ENCODE measurements around the gene KIR2DL3.
"Not testable (repeated sequence)": the region's sequence is repeated elsewhere in the genome, so short reads cannot be mapped to it uniquely, and the experiment has no call there.

KIR2DL3 gene

DNA sequence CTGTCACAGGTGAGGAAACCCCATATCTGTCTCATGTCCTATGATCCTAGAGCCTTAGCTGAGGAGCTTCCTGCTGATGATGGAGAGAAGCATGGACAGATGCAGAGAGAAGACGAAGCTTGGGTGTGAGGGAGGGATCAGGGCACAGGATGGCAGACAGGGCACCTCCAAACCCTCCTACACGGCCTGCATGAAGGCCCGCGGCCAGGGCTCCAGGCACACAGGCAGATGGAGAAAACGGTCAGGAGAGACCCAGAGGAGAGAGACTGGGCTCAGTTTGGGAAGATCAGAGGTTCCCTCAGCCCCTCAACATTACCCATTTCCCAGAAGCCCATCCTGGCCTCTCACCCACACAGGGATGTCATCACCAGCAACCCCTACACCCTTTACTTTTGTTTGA is 5.8 kb downstream of the KIR2DL3 start:
- DNase-seq: not testable (repeated sequence)

GRCh38 chr19:54747614-54748322 is 9.5 kb downstream of the KIR2DL3 start:
- DNase-seq: not testable (repeated sequence)

GRCh38 chr19:54750276-54750675 is 12.0 kb downstream of the KIR2DL3 start:
- DNase-seq: not testable (repeated sequence)

DNA sequence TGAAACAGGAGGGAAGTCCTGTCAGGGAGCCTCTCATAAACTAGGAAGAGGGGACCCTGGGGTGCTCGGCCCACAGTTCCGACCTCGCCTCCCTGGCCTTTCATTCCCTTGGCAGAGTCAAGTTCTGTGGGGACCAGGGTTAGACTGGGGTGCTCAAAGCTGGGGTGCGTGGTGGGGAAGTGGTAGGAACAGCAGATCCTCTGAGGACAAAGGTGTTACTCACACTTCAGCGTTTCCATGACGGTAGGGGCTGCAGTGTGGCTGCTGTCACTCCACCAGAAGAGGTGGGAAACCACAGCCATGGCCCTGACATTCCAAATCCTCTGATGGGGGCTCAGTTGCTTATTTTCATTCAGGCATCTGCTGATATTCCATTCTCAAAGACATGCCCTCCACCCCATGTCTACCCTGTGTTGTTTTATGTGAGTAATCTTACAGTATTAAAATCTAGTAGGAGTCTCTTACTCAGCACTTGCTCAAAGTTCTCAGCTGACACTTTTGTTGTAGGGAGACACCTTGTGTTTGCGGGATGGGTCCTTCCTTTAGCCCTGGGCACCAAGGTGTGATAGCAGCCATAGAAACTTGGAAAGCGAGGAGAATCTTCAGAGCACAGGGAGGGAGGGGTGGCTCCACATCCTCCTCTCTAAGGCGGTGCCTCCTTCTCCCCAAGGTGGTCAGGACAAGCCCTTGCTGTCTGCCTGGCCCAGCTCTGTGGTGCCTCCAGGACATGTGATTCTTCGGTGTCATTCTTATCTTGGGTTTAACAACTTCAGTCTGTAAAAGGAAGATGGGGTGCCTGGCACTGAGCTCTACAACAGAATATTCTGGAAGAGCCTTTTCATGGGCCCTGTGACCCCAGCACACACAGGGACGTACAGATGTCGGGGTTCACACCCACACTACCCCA is 18.1 kb downstream of the KIR2DL3 start:
- not testable (repeated sequence) for DNase-seq

DNA sequence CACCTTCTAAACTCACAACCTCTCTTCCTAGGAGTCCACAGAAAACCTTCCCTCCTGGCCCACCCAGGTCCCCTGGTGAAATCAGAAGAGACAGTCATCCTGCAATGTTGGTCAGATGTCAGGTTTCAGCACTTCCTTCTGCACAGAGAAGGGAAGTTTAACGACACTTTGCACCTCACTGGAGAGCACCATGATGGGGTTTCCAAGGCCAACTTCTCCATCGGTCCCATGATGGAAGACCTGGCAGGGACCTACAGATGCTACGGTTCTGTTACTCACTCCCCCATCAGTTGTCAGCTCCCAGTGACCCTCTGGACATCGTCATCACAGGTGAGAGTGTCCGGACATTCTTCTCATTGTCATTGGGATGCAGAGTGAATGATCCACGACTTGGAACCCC is 20.3 kb downstream of the KIR2DL3 start:
- DNase-seq: not testable (repeated sequence)

DNA sequence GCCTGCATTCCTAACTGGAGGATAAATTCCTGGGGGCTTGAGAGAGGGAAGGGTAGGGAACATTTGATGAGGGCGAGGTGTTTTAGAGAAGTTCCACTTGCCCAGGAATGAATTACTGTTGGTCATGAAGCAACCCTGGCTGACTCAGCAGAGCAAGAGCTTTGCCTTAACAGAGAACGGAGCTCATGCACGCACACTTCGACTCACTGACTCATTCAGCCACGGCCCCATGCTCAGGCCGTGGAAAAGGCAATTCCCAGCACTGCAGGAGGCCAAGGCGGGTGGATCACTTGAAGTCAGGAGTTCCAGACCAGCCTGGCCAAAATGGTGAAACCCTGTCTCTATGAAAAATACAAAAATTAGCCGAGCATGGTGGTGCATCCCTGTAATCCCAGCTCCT is 25.9 kb downstream of the KIR2DL3 start:
- not testable (repeated sequence) for DNase-seq

GRCh38 chr19:54766464-54766863 is 28.2 kb downstream of the KIR2DL3 start:
- DNase-seq: not testable (repeated sequence)

GRCh38 chr19:54769646-54770045 is 31.3 kb downstream of the KIR2DL3 start, which contains the start of gene KIR2DL1:
Gene KIR2DL1, plus strand, starts transcription at chr19:54769793. Its CDS starts 58 bp downstream, at chr19:54769851.
- DNase-seq: not testable (repeated sequence)

- DNase-seq: not testable (repeated sequence)
Measured at GRCh38 chr19:54770511-54770910, 32.2 kb downstream of the KIR2DL3 start.

- DNase-seq: not testable (repeated sequence)
Measured at GRCh38 chr19:54771018-54771960, 33.0 kb downstream of the KIR2DL3 start.

GRCh38 chr19:54772666-54773065 is 34.4 kb downstream of the KIR2DL3 start:
- DNase-seq: not testable (repeated sequence)

DNA sequence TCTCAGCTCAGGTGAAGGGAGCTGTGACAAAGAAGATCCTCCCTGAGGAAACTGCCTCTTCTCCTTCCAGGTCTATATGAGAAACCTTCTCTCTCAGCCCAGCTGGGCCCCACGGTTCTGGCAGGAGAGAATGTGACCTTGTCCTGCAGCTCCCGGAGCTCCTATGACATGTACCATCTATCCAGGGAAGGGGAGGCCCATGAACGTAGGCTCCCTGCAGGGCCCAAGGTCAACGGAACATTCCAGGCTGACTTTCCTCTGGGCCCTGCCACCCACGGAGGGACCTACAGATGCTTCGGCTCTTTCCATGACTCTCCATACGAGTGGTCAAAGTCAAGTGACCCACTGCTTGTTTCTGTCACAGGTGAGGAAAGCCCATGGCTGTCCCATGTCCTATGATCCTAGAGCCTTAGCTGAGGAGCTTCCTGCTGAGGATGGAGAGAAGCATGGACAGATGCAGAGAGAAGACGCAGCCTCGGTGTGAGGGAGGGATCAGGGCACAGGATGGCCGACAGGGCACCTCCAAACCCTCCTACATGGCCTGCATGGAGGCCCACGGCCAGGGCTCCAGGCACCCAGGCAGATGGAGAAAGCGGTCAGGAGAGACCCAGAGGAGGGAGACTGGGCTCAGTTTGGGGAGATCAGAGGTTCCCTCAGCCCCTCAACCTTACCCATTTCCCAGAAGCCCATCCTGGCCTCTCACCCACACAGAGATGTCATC is 36.9 kb downstream of the KIR2DL3 start:
- DNase-seq: not testable (repeated sequence)

GRCh38 chr19:54775830-54776229 is 37.5 kb downstream of the KIR2DL3 start:
- DNase-seq: not testable (repeated sequence)

- DNase-seq: not testable (repeated sequence)
Measured at GRCh38 chr19:54777851-54778250, 39.5 kb downstream of the KIR2DL3 start.

- DNase-seq: not testable (repeated sequence)
Measured at GRCh38 chr19:54778896-54779295, 40.6 kb downstream of the KIR2DL3 start.

DNA sequence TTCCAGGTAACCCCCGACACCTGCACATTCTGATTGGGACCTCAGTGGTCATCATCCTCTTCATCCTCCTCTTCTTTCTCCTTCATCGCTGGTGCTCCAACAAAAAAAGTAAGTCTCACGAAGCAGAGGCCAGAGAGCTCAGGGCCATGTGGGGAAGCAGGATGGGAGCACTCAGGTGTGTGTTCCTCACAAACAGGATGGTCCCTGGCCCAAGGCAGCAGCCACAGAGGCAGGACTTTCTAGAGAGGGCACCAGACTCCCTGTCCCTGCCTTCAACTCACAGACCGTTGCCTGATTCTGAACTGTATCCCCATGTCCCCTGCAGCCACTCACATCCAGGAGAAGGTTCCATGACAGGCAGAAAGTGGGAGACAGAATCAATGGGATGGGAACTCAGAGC is 44.6 kb downstream of the KIR2DL3 start:
- not testable (repeated sequence) for DNase-seq

DNA sequence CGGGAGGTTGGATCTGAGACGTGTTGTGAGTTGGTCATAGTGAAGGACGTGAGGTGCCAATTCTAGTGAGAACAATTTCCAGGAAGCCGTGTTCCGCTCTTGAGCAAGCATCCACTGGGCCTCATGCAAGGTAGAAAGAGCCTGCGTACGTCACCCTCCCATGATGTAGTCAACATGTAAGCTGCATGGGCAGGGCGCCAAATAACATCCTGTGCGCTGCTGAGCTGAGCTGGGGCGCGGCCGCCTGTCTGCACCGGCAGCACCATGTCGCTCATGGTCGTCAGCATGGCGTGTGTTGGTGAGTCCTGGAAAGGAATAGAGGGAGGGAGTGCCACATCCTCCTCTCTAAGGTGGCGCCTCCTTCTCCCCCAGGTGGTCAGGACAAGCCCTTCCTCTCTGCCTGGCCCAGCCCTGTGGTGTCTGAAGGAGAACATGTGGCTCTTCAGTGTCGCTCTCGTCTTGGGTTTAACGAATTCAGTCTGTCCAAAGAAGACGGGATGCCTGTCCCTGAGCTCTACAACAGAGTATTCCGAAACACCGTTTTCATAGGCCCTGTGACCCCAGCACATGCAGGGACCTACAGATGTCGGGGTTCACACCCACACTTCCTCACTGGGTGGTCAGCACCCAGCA is 47.9 kb downstream of the KIR2DL3 start:
- DNase-seq: not testable (repeated sequence)

DNA sequence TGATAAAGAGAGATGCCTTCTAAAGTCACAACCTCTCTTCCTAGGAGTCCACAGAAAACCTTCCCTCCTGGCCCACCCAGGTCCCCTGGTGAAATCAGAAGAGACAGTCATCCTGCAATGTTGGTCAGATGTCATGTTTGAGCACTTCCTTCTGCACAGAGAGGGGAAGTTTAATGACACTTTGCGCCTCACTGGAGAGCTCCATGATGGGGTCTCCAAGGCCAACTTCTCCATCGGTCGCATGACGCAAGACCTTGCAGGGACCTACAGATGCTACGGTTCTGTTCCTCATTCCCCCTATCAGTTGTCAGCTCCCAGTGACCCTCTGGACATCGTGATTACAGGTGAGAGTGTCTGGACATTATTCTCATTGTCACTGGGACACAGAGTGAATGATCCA is 49.8 kb downstream of the KIR2DL3 start:
- DNase-seq: not testable (repeated sequence)

DNA sequence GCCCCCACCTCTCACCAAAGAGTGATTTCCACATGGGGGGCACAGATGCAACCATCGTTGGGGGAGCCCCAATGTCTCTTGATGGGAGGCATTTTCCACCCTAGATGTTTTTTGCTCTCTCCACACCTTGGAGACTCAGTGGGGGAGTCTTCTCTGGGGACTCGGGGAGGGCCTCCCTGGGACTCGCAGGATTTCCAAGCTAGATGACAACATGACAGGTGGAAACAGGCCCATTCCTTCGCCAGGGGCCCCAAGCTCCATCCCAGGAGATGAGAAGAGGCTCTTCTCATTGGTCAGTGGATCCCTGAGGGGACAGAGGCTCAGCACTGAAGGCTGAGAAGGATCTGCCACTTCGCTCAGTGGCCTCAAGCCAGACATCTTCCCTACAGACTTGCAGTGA is 52.4 kb downstream of the KIR2DL3 start:
- DNase-seq: no peak

DNA sequence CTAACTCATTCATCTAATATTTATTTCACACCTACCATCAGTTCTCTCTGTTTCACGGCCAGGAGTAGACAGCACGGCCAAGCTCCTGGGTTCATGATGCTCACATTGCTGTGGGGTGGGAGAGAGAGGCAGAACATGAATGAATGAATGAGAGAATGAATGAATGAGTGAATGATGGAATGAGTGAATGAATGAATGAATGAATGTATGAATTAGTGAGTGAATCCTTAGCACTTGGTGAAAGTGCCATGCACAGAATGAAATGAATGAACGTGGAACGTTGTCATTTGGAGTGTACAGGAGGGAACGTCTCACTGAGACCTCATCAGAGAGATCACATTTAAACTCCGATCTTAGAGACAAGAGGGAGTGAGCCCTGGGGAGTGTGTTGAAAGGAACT is 53.2 kb downstream of the KIR2DL3 start:
- no peak for DNase-seq

DNA sequence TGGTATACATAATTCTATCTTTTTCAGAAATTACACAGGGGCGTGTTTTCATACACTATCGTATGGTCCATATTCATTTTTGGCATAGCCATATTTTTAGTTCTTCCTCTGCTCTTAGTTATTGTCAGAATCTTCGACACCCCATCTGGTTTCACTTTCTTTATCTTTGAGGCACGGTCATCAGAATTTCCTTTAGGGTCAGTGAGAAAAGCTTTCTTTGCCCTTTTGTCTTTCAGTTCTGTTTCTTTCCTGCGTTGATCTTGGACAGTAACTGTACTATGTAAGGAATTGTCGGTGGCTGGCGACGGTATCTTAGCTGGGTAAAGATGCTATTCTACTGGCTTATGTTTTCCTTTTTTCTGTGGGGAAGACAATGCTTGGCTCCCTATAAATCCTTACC is 54.5 kb downstream of the KIR2DL3 start:
- no peak for DNase-seq

All from midbrain (tissue), 1 donor.